Breast epithelium (tissue), 4 donors: ENCODE measurements around the gene TEP1. TPM values are rescaled to one million over a fixed set of nuclear protein-coding genes. Genes with fewer than 3 reads are reported as not detected.

Experiments
- DNase-seq, 2 donors: peaks; one replicate each; pipeline ENCODE4 v3.0.0-alpha.2; 2019; ENCODE audit warnings: low spot score in 2 of 2
- H3K27ac ChIP-seq, 2 donors: fragments of 200-600 bp; sonication (generic) in 1 of 2; one replicate each; pipeline ENCODE4 v1.5.1; 2016 to 2019; ENCODE audit warnings: mild to moderate bottlenecking in 1 of 2
- H3K27me3 ChIP-seq, 2 donors: fragments of 200-600 bp; sonication (generic) in 1 of 2; one replicate each; pipeline versions ENCODE4 v1.5.1 to v1.6.0; 2017 to 2019; ENCODE audit warnings: control low read depth in 1 of 2, mild to moderate bottlenecking in 1 of 2
- H3K36me3 ChIP-seq: fragments of 200-600 bp; one replicate; pipeline ENCODE4 v1.5.1; 2019
- H3K4me1 ChIP-seq, 2 donors: fragments of 200-600 bp; sonication (generic); one replicate each; pipeline ENCODE4 v1.5.1; 2016 to 2019; ENCODE audit warnings: control low read depth in 1 of 2
- H3K4me3 ChIP-seq, 3 donors: fragments of 200-600 bp; sonication (generic); 1 replicate in 2 of 3; 2 replicates in 1 of 3; pipeline ENCODE4 v1.5.1; 2016 to 2019; ENCODE audit warnings: mild to moderate bottlenecking in 3 of 3, moderate library complexity in 2 of 3
- H3K9me3 ChIP-seq, 2 donors: fragments of 200-600 bp; sonication (generic) in 1 of 2; one replicate each; pipeline ENCODE4 v1.5.1; 2016 to 2019; ENCODE audit warnings: control low read depth in 1 of 2
- POLR2A ChIP-seq: fragments of 450-650 bp; IDR thresholded peaks from one replicate; pipeline ENCODE4 v1.6.1; 2016; ENCODE audit warnings: antibody characterized with exemption, mild to moderate bottlenecking, moderate library complexity
- POLR2AphosphoS5 ChIP-seq, 3 donors: sonication (generic); formaldehyde crosslinking; IDR thresholded peaks; one replicate each; pipeline ENCODE4 v1.6.1; 2017; ENCODE audit warnings: antibody characterized with exemption in 3 of 3
- intact Hi-C: fragments of 100-400 bp; cut with DNase I; formaldehyde crosslinking; loops from one replicate; pipeline ENCODE4 v1.15.1; 2023; ENCODE audit warnings: low total_unique reads
- total RNA-seq, 3 donors: library from RNA; depleted of rRNA; stranded (reverse); fragments of >200 nt; gene quantifications; one replicate each; pipeline ENCODE4 v1.1.0, GENCODE V29; 2016
- TF ChIP-seq, protein P1 (sequence below), 3 donors: fragments of 450-650 bp; IDR thresholded peaks; one replicate each; pipeline ENCODE4 v1.5.1; 2016 to 2017; ENCODE audit warnings: antibody characterized with exemption in 3 of 3, mild to moderate bottlenecking in 3 of 3, moderate library complexity in 3 of 3

TEP1 gene
- total RNA-seq, 3 donors from 2014 or later, result 21.3 to 34.5 (median 27.2) TPM

DNA sequence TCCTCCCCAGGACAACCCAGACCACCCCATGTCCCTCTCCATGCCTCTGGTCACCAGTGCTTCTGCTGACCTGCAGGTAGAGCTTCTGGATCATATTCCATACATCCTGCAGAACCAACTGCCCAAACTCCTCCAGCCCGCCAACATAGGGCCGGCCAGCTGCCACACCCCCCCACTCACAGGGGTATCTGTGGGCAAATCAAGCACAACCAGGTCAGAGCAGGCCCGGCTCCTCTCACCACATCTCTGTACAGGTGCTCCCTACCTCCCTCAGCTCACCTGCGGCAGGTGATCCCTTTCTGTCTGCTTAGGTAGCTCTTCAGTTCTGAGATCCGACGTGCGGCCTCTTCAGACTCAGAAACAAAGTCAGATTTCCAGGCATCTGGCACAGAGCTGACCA lies 29.0 kb downstream of the TEP1 start:
- DNase-seq, result no peak
- Histone ChIP-seq H3K4me1 (no peaks in the 10 kb centered on the region), H3K9me3 (no peaks in the 10 kb centered on the region), H3K27me3 (no peaks in the 10 kb centered on the region), H3K4me3 (no peak overlapping the region), H3K36me3 (peaks cover 50% of the 10 kb centered on the region), H3K27ac (no peak overlapping the region)
- TF ChIP-seq, protein P1, sequence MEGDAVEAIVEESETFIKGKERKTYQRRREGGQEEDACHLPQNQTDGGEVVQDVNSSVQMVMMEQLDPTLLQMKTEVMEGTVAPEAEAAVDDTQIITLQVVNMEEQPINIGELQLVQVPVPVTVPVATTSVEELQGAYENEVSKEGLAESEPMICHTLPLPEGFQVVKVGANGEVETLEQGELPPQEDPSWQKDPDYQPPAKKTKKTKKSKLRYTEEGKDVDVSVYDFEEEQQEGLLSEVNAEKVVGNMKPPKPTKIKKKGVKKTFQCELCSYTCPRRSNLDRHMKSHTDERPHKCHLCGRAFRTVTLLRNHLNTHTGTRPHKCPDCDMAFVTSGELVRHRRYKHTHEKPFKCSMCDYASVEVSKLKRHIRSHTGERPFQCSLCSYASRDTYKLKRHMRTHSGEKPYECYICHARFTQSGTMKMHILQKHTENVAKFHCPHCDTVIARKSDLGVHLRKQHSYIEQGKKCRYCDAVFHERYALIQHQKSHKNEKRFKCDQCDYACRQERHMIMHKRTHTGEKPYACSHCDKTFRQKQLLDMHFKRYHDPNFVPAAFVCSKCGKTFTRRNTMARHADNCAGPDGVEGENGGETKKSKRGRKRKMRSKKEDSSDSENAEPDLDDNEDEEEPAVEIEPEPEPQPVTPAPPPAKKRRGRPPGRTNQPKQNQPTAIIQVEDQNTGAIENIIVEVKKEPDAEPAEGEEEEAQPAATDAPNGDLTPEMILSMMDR (IDR thresholded peaks at IDR 0.05), result no peak
- no peak for TF ChIP-seq POLR2AphosphoS5 (IDR thresholded peaks at IDR 0.05)
- TF ChIP-seq POLR2A, result no peak
- intact Hi-C loops, result no loop called here

DNA sequence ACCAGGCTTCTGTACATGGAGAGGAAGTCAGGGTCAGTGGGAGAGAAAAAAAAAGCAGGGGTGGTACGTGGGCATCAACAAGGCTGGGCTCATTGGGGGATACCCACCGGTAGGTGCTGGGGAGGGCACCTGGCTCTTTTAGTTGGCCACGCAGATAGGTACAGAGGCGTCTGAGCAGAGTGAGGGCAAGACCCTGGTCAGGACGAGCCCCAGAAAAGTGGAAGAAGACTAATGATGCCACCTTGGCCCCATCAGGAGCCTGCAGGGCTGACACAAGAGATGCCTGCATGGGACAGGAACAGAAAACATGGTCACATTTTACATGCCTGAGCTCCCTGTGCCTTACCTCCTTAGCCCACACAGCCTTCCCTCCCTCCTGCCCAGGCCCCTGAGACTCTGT lies 29.7 kb downstream of the TEP1 start:
- DNase-seq, result no peak
- Histone ChIP-seq H3K27me3 (no peaks in the 10 kb centered on the region), H3K27ac (no peak overlapping the region), H3K4me3 (no peak overlapping the region), H3K4me1 (no peaks in the 10 kb centered on the region), H3K36me3 (peaks cover 51% of the 10 kb centered on the region), H3K9me3 (no peaks in the 10 kb centered on the region)
- TF ChIP-seq POLR2AphosphoS5 (IDR thresholded peaks at IDR 0.05), result no peak
- TF ChIP-seq POLR2A, result no peak
- TF ChIP-seq, protein P1 (IDR thresholded peaks at IDR 0.05), result no peak
- intact Hi-C loops, result no loop called here

DNA sequence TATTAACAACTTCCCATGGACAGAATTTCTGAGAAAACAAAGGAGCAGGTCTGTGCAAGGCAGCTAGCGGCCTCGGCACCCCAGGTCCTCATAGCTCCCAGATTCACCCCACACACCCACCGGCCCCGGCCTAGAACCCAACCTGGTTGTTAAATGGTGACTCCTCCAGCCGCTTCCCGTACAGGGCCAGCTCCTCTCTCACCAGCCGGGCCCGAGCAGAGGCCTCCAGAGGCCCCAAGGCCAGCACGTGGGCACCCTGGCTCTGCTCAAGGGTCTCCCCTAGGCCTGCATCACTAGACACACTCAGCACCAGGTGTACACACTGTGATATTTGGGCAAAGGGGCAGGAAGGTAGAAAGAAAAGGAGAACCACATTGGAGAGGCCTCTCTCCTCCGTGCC lies 30.3 kb downstream of the TEP1 start:
- intact Hi-C loops, result no loop called here
- Histone ChIP-seq H3K4me1 (no peaks in the 10 kb centered on the region), H3K9me3 (no peaks in the 10 kb centered on the region), H3K4me3 (no peak overlapping the region), H3K36me3 (peaks cover 56% of the 10 kb centered on the region), H3K27me3 (no peaks in the 10 kb centered on the region), H3K27ac (no peak overlapping the region)
- TF ChIP-seq POLR2AphosphoS5 (IDR thresholded peaks at IDR 0.05), result no peak
- TF ChIP-seq, protein P1 (IDR thresholded peaks at IDR 0.05), result no peak
- no peak for TF ChIP-seq POLR2A
- no peak for DNase-seq

DNA sequence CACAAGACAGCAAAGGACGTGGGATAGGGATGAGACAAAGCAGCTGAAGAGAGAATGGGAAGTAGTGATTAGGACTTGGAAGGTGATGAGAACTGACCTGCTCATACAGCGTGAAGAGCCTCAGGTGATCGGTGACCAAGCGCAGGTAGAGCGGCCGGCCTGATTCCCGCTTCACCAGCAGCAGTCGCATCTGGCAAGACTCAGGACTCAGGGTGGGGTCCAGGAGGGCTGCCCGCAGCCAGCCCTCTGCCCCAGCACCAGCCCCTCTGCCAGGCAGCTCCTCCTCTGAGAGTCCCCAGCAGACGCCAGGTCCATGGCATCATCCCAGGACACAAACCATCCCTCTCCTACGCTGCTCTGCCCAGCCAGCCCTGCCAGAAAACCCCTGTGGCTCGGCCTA lies 30.8 kb downstream of the TEP1 start:
- intact Hi-C loops, result no loop called here
- Histone ChIP-seq H3K4me1 (no peaks in the 10 kb centered on the region), H3K36me3 (peaks cover 56% of the 10 kb centered on the region), H3K27me3 (no peaks in the 10 kb centered on the region), H3K27ac (no peak overlapping the region), H3K4me3 (no peak overlapping the region), H3K9me3 (no peaks in the 10 kb centered on the region)
- DNase-seq, result no peak
- TF ChIP-seq, protein P1 (IDR thresholded peaks at IDR 0.05), result no peak
- TF ChIP-seq POLR2A (no peak), POLR2AphosphoS5 (IDR thresholded peaks at IDR 0.05) (no peak)

DNA sequence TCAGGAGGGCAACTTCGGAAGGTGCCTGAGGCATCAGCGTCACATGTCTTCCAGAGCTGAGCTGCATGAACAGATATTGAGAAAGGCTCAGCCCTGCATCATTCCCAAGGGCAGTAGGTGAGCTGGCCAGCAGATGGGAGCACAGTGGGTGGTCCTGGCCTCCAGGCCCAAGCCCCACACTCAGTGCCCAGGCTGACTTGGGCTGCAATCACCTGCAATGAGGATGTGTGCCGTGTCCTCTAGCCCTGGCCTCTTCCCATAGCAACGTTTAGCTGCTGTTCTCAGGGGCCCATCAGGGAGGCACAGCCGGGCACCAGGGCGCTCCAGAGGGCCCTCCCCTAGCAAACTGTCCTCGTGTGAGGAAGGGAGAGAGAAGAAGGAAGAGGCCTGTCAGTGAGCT lies 32.0 kb downstream of the TEP1 start:
- intact Hi-C loops, result no loop called here
- no peak for DNase-seq
- Histone ChIP-seq H3K4me3 (no peak overlapping the region), H3K9me3 (no peaks in the 10 kb centered on the region), H3K4me1 (no peaks in the 10 kb centered on the region), H3K36me3 (peaks cover 59% of the 10 kb centered on the region), H3K27ac (no peak overlapping the region), H3K27me3 (no peaks in the 10 kb centered on the region)
- no peak for TF ChIP-seq POLR2A
- TF ChIP-seq, protein P1 (IDR thresholded peaks at IDR 0.05), result no peak
- TF ChIP-seq POLR2AphosphoS5 (IDR thresholded peaks at IDR 0.05), result no peak
